ENCODE measurements around the gene RSRC2. TPM values are rescaled to one million over a fixed set of nuclear protein-coding genes. Genes with fewer than 3 reads are reported as not detected.
"Not testable (repeated sequence)": the region's sequence is repeated elsewhere in the genome, so short reads cannot be mapped to it uniquely, and the experiment has no call there.

Gene RSRC2
- polyA plus RNA-seq, 1 experiment, result 13.4 TPM

- TF ChIP-seq CTCF (IDR thresholded peaks at IDR 0.05; ENCODE audit: insufficient read depth, low read depth, low read length), result no peak
- ChIA-PET POLR2A (no interaction called here), CTCF (no interaction called here)
- Histone ChIP-seq H3K36me3 (ENCODE audit: control insufficient read depth, insufficient read depth, low read length) (peaks cover 38% of the 10 kb centered on the region), H3K27me3 (ENCODE audit: control insufficient read depth, insufficient read depth, low read length) (no peaks in the 10 kb centered on the region), H3K4me3 (ENCODE audit: low read depth, low read length) (no peak overlapping the region)
- no peak for DNase-seq (ENCODE audit: low read depth)
Measured at GRCh38 chr12:122513660-122514059, 13.1 kb downstream of the RSRC2 start.

- CTCF ChIA-PET; H3K27me3 ChIP-seq (ENCODE audit: control insufficient read depth, insufficient read depth, low read length); DNase-seq (ENCODE audit: low read depth); POLR2A ChIA-PET; H3K4me3 ChIP-seq (ENCODE audit: low read depth, low read length): not testable (repeated sequence)
- H3K36me3 ChIP-seq (ENCODE audit: control insufficient read depth, insufficient read depth, low read length), result peaks cover 35% of the 10 kb centered on the region
Measured at GRCh38 chr12:122513028-122513427, 13.7 kb downstream of the RSRC2 start.

GRCh38 chr12:122508163-122508562 is 18.6 kb downstream of the RSRC2 start:
- Histone ChIP-seq H3K27me3 (ENCODE audit: control insufficient read depth, insufficient read depth, low read length) (no peaks in the 10 kb centered on the region), H3K4me3 (ENCODE audit: low read depth, low read length) (no peak overlapping the region), H3K36me3 (ENCODE audit: control insufficient read depth, insufficient read depth, low read length) (peaks cover 31% of the 10 kb centered on the region)
- POLR2A ChIA-PET, result no interaction called here
- TF ChIP-seq CTCF (IDR thresholded peaks at IDR 0.05; ENCODE audit: insufficient read depth, low read depth, low read length), result no peak
- CTCF ChIA-PET, result no interaction called here
- DNase-seq (ENCODE audit: low read depth), result no peak

GRCh38 chr12:122506393-122506938 is 20.3 kb downstream of the RSRC2 start:
- no peaks in the 10 kb centered on the region for H3K27me3 ChIP-seq (ENCODE audit: control insufficient read depth, insufficient read depth, low read length)
- no peak for DNase-seq (ENCODE audit: low read depth)
- H3K4me3 ChIP-seq (ENCODE audit: low read depth, low read length), result no peak overlapping the region
- POLR2A ChIA-PET, result no interaction called here
- no peak for TF ChIP-seq CTCF (IDR thresholded peaks at IDR 0.05; ENCODE audit: insufficient read depth, low read depth, low read length)
- CTCF ChIA-PET, result no interaction called here
- peaks cover 25% of the 10 kb centered on the region for H3K36me3 ChIP-seq (ENCODE audit: control insufficient read depth, insufficient read depth, low read length)

GRCh38 chr12:122505419-122506051 is 21.2 kb downstream of the RSRC2 start:
- POLR2A ChIA-PET, result interaction anchor here (0.6 kb wide), 1 partner anchor 21 kb away, joined by 3 read pairs; no protein-coding TSS in a partner anchor
- CTCF ChIA-PET, result interaction anchor here (0.8 to 1.3 kb wide), 2 partner anchors 30 to 106 kb away, joined by 3 to 4 read pairs; no protein-coding TSS in a partner anchor
- DNase-seq (ENCODE audit: low read depth), result no peak
- Histone ChIP-seq H3K27me3 (ENCODE audit: control insufficient read depth, insufficient read depth, low read length) (no peaks in the 10 kb centered on the region), H3K4me3 (ENCODE audit: low read depth, low read length) (no peak overlapping the region), H3K36me3 (ENCODE audit: control insufficient read depth, insufficient read depth, low read length) (peaks cover 22% of the 10 kb centered on the region)
- no peak for TF ChIP-seq CTCF (IDR thresholded peaks at IDR 0.05; ENCODE audit: insufficient read depth, low read depth, low read length)

All from BJ (cell line).